Ishikawa (cell line): ENCODE results near the gene CD300E.

Experiments used
- CEBPB ChIP-seq: IDR thresholded peaks from 2 replicates; pipeline ENCODE4 v1.6.1; 2012
- CREB1 ChIP-seq: IDR thresholded peaks from 2 replicates; pipeline ENCODE4 v1.6.1; 2012; ENCODE audit warnings: low read depth
- EGR1 ChIP-seq: IDR thresholded peaks from 2 replicates; pipeline ENCODE4 v1.6.1; 2012
- EP300 ChIP-seq: IDR thresholded peaks from 2 replicates; pipeline ENCODE4 v1.6.1; 2012; ENCODE audit warnings: borderline replicate concordance
- FOXM1 ChIP-seq: IDR thresholded peaks from 2 replicates; pipeline ENCODE4 v1.6.1; 2012; ENCODE audit warnings: low read depth, borderline replicate concordance
- NFIC ChIP-seq: IDR thresholded peaks from 2 replicates; pipeline ENCODE4 v1.6.1; 2012
- RAD21 ChIP-seq: IDR thresholded peaks from 2 replicates; pipeline ENCODE4 v1.6.1; 2012; ENCODE audit warnings: low read depth
- TAF1 ChIP-seq: IDR thresholded peaks from 2 replicates; pipeline ENCODE4 v1.6.1; 2012; ENCODE audit warnings: low read depth, mild to moderate bottlenecking
- TCF12 ChIP-seq: IDR thresholded peaks from 2 replicates; pipeline ENCODE4 v1.6.1; 2012; ENCODE audit warnings: low read depth
- YY1 ChIP-seq: IDR thresholded peaks from 2 replicates; pipeline ENCODE4 v1.6.1; 2012; ENCODE audit warnings: low read depth
- ZBTB7A ChIP-seq: IDR thresholded peaks from 2 replicates; pipeline ENCODE4 v1.6.1; 2012; ENCODE audit warnings: low read depth
- TF ChIP-seq, protein P1 (sequence below): IDR thresholded peaks from 2 replicates; pipeline ENCODE4 v1.6.1; 2012; ENCODE audit warnings: low read depth, mild to moderate bottlenecking
- TF ChIP-seq, protein P2 (sequence below): IDR thresholded peaks from 2 replicates; pipeline ENCODE4 v1.6.1; 2012
- TF ChIP-seq, protein P3 (sequence below): IDR thresholded peaks from 2 replicates; pipeline ENCODE4 v1.6.1; 2012

DNA sequence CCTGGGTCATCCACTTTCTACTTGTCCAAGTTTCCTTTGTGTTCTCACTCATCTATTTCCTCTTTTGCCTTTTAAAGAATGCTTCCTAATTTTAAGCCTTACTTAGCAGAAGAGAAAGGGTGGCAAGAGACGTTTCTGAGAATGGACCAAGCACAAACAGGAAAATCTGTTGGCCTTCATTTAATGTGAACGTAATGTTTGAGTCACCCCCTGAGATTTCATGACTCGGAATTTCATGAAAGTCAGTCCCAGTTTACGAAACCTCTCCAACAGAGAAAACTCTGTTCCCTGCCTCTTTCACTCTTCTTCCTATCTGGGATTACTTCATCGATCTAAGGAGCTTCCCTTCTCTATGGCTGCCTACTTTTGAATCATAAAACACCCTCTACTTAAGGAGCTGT, at the start of gene CD300E:
- TF ChIP-seq RAD21 (no peak), YY1 (no peak), TAF1 (no peak), CEBPB (no peak), EGR1 (no peak), EP300 (no peak), NFIC (no peak), TCF12 (no peak), CREB1 (no peak), ZBTB7A (no peak), FOXM1 (no peak)
- TF ChIP-seq, protein P1, sequence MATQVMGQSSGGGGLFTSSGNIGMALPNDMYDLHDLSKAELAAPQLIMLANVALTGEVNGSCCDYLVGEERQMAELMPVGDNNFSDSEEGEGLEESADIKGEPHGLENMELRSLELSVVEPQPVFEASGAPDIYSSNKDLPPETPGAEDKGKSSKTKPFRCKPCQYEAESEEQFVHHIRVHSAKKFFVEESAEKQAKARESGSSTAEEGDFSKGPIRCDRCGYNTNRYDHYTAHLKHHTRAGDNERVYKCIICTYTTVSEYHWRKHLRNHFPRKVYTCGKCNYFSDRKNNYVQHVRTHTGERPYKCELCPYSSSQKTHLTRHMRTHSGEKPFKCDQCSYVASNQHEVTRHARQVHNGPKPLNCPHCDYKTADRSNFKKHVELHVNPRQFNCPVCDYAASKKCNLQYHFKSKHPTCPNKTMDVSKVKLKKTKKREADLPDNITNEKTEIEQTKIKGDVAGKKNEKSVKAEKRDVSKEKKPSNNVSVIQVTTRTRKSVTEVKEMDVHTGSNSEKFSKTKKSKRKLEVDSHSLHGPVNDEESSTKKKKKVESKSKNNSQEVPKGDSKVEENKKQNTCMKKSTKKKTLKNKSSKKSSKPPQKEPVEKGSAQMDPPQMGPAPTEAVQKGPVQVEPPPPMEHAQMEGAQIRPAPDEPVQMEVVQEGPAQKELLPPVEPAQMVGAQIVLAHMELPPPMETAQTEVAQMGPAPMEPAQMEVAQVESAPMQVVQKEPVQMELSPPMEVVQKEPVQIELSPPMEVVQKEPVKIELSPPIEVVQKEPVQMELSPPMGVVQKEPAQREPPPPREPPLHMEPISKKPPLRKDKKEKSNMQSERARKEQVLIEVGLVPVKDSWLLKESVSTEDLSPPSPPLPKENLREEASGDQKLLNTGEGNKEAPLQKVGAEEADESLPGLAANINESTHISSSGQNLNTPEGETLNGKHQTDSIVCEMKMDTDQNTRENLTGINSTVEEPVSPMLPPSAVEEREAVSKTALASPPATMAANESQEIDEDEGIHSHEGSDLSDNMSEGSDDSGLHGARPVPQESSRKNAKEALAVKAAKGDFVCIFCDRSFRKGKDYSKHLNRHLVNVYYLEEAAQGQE = no peak
- TF ChIP-seq, protein P2, sequence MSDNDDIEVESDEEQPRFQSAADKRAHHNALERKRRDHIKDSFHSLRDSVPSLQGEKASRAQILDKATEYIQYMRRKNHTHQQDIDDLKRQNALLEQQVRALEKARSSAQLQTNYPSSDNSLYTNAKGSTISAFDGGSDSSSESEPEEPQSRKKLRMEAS = no peak
- TF ChIP-seq, protein P3, sequence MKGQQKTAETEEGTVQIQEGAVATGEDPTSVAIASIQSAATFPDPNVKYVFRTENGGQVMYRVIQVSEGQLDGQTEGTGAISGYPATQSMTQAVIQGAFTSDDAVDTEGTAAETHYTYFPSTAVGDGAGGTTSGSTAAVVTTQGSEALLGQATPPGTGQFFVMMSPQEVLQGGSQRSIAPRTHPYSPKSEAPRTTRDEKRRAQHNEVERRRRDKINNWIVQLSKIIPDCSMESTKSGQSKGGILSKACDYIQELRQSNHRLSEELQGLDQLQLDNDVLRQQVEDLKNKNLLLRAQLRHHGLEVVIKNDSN = no peak
